Panc1 (cell line): ENCODE measurements around the gene NFS1.

ENCODE experiments used
- POLR2AphosphoS5 ChIP-seq: IDR thresholded peaks from 2 replicates; pipeline ENCODE4 v1.6.1; 2012; ENCODE audit warnings: mild to moderate bottlenecking, low read depth, low read length, moderate library complexity
- SIN3A ChIP-seq: IDR thresholded peaks from 2 replicates; pipeline ENCODE4 v1.6.1; 2012; ENCODE audit warnings: low read depth, mild to moderate bottlenecking, low read length, moderate library complexity, borderline replicate concordance; ENCODE audit not compliant: insufficient read depth
- TCF7L2 ChIP-seq: IDR thresholded peaks from 2 replicates; pipeline ENCODE4 v1.6.1; 2011; ENCODE audit warnings: mild to moderate bottlenecking, low read depth, low read length, inconsistent platforms
- TF ChIP-seq, protein P1 (sequence below): fragments of 450-650 bp; IDR thresholded peaks from 2 replicates; pipeline ENCODE4 v1.5.1; 2017; ENCODE audit warnings: mild to moderate bottlenecking

DNA sequence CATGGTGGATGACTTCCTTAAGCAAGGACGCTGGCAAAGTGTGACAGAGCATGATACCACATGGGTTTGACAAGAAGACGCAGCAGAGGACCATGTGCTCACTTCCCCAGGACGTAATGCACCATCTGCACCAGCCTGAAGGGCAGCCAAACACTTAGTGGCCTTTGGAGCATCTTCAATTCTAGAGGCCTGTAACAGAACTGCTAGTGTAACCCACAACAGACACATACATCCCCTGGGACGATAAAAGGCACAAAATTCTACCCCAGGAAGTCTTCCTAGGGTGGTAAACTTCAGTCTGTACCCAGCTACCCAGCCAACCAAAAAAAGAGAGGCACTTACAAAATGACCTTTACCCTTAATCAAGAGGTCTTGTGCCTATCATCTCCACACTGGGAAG is 25.3 kb downstream of the NFS1 start:
- TF ChIP-seq, protein P1, sequence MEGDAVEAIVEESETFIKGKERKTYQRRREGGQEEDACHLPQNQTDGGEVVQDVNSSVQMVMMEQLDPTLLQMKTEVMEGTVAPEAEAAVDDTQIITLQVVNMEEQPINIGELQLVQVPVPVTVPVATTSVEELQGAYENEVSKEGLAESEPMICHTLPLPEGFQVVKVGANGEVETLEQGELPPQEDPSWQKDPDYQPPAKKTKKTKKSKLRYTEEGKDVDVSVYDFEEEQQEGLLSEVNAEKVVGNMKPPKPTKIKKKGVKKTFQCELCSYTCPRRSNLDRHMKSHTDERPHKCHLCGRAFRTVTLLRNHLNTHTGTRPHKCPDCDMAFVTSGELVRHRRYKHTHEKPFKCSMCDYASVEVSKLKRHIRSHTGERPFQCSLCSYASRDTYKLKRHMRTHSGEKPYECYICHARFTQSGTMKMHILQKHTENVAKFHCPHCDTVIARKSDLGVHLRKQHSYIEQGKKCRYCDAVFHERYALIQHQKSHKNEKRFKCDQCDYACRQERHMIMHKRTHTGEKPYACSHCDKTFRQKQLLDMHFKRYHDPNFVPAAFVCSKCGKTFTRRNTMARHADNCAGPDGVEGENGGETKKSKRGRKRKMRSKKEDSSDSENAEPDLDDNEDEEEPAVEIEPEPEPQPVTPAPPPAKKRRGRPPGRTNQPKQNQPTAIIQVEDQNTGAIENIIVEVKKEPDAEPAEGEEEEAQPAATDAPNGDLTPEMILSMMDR: no peak
- TF ChIP-seq SIN3A (no peak), POLR2AphosphoS5 (no peak), TCF7L2 (no peak)
